ENCODE measurements around the gene EPS8.

The EPS8 gene

DNA sequence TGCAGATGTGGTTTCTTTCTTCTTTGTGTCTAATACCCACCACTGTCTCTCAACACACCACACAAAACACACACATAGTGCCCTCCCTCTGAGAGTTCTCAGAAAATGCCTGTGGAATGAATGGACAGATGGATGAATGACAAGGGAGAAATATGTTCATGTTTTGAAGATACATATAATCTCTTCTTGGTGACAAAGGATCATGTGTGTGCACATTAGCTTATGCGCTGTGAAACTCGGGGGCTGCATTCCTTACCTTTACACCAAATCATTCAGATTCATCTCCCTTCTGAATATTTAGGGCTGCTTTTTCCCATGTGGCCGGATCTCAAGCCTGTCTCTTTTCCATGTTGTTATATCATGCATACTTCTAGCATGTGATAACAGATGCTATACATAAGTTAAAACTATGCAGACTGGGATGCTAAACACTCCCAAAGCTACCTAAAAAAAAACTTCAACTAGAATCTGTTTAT is 111.4 kb downstream of the EPS8 start:
- in situ Hi-C loops (cut with HindIII; ENCODE audit: low pct_ligation_motif_present, low sequenced_read_pairs), result no loop called here
- no peak for DNase-seq
- no peaks in the 10 kb centered on the region for H3K27me3 ChIP-seq (replicated peaks)
- H3K4me3 ChIP-seq (ENCODE audit: low read depth, low read length), result no peak overlapping the region
- H3K27ac ChIP-seq, result peak overlapping the region; percentile 22
- peaks cover 3% of the 10 kb centered on the region for H3K36me3 ChIP-seq (replicated peaks)
- TF ChIP-seq, protein P1, sequence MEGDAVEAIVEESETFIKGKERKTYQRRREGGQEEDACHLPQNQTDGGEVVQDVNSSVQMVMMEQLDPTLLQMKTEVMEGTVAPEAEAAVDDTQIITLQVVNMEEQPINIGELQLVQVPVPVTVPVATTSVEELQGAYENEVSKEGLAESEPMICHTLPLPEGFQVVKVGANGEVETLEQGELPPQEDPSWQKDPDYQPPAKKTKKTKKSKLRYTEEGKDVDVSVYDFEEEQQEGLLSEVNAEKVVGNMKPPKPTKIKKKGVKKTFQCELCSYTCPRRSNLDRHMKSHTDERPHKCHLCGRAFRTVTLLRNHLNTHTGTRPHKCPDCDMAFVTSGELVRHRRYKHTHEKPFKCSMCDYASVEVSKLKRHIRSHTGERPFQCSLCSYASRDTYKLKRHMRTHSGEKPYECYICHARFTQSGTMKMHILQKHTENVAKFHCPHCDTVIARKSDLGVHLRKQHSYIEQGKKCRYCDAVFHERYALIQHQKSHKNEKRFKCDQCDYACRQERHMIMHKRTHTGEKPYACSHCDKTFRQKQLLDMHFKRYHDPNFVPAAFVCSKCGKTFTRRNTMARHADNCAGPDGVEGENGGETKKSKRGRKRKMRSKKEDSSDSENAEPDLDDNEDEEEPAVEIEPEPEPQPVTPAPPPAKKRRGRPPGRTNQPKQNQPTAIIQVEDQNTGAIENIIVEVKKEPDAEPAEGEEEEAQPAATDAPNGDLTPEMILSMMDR (IDR thresholded peaks at IDR 0.05; ENCODE audit: low read depth, low read length, missing control alignments), result no peak

DNA sequence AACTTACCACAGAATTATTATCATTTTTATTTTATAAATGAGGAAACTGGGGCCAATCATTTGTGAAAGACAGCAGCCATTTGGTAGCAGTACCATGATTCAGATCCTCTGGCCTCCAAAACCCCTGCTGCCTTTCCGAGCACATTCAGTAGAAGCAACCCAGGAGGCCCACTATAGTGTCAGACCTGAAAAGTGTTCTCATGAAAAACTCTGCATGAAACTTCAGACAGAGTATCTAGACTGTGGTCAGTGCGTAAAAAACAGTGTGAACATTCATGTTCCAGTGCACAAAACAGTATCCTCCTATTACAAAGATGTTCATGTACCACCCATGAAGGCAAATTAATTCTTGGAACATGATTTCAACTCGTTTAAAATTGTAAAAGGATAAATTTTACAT is 112.0 kb downstream of the EPS8 start:
- Histone ChIP-seq H3K27me3 (replicated peaks) (no peaks in the 10 kb centered on the region), H3K4me3 (ENCODE audit: low read depth, low read length) (no peak overlapping the region), H3K36me3 (replicated peaks) (peaks cover 3% of the 10 kb centered on the region), H3K27ac (peak overlapping the region; percentile 22)
- in situ Hi-C loops (cut with HindIII; ENCODE audit: low pct_ligation_motif_present, low sequenced_read_pairs), result no loop called here
- DNase-seq, result no peak
- TF ChIP-seq, protein P1 (IDR thresholded peaks at IDR 0.05; ENCODE audit: low read depth, low read length, missing control alignments), result no peak

DNA sequence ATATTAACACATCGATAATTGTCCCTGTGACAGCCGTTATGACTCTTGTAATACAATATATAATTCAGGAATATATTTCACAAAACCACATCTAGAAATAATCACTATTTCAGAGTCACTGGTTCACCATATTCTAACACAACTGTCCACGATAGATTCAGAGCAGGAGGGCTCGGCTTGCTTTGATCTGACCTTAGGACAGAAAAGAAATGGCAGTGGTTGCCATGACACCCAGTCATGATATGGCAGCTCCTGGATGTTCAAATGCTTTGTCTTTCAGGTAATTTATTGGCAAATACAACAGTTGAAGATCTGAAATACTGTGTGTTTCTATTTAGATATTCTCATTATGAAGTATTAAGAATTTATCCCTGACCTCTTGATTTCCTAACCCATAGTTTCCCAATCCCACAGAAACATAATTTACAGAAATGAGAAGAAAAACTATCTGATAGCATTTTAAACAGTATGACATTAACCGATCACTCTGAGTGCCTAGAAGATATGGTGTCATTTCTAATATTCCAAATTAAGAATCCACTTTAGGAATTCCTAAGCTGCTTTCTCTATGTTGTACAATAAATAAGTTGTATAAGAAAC is 116.4 kb downstream of the EPS8 start:
- in situ Hi-C loops (cut with HindIII; ENCODE audit: low pct_ligation_motif_present, low sequenced_read_pairs), result no loop called here
- no peak for DNase-seq
- TF ChIP-seq, protein P1 (IDR thresholded peaks at IDR 0.05; ENCODE audit: low read depth, low read length, missing control alignments), result no peak
- Histone ChIP-seq H3K4me3 (ENCODE audit: low read depth, low read length) (no peak overlapping the region), H3K27ac (no peak overlapping the region), H3K27me3 (replicated peaks) (no peaks in the 10 kb centered on the region), H3K36me3 (replicated peaks) (peaks cover 4% of the 10 kb centered on the region)

DNA sequence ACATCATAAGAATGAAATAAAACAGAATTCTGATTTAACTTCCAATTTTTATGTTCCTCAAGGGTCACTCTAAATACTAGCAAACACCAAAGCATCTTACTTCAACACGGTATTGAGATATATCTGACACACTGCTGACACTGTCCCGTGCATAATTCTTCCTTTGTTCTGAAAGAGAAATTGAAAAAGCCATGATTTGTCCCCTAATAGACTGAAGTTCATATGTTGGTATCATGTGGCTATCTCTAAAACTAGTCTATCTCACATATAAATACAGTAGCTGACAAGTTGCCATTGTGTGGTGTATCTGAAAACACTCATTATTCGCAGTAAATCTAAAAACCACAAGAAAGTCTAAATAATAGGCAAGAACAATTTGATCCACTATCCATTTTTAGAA is 118.4 kb downstream of the EPS8 start:
- H3K27me3 ChIP-seq (replicated peaks), result no peaks in the 10 kb centered on the region
- no peak overlapping the region for H3K4me3 ChIP-seq (ENCODE audit: low read depth, low read length)
- in situ Hi-C loops (cut with HindIII; ENCODE audit: low pct_ligation_motif_present, low sequenced_read_pairs), result no loop called here
- TF ChIP-seq, protein P1 (IDR thresholded peaks at IDR 0.05; ENCODE audit: low read depth, low read length, missing control alignments), result no peak
- H3K36me3 ChIP-seq (replicated peaks), result peaks cover 8% of the 10 kb centered on the region
- no peak for DNase-seq
- no peak overlapping the region for H3K27ac ChIP-seq

DNA sequence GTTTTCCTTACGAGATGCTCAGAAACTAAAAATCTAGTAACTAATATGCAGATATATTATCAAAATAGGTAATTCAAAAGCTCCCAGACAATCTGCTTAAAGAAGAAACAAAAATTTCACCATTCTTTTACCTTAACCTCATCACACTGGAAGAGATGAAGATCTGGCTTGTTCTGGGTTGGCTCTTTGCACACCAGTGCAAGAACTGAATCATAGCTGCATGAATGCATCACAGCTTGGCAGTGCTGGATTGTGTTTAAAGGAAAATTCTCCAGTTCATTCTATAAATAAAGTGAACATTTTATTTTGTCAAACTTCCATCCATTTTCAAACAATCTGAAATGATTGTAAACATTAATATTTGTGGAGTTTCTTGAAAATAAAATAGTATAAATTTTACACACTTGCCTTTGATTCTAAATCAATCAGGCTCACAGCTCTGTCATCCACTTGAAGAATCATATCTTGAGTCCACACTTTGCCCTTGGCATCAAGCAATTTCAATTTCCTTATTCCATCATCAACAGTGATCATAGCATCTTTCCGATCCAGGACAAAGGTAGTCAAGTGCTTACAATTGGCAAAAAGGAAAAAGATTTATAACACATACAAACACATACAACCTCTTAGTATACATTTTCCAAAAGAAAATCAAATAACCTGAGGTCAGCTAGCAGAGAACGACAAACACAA is 119.8 kb downstream of the EPS8 start:
- Histone ChIP-seq H3K27ac (no peak overlapping the region), H3K27me3 (replicated peaks) (no peaks in the 10 kb centered on the region), H3K36me3 (replicated peaks) (peaks cover 8% of the 10 kb centered on the region), H3K4me3 (ENCODE audit: low read depth, low read length) (no peak overlapping the region)
- in situ Hi-C loops (cut with HindIII; ENCODE audit: low pct_ligation_motif_present, low sequenced_read_pairs), result no loop called here
- TF ChIP-seq, protein P1 (IDR thresholded peaks at IDR 0.05; ENCODE audit: low read depth, low read length, missing control alignments), result no peak
- no peak for DNase-seq

Data from brain microvascular endothelial cell (primary cell).